SU-DHL-6 (cell line): Measurements from ENCODE around the gene SLC48A1.

Experiments
- H2AFZ ChIP-seq: fragments of 200-600 bp; sonication (generic); 2 replicates; pipeline ENCODE4 v1.6.1; 2014; ENCODE audit warnings: low read depth, mild to moderate bottlenecking, moderate library complexity, mixed read lengths, antibody characterized with exemption, low read length; ENCODE audit not compliant: severe bottlenecking
- H3F3A ChIP-seq: fragments of 200-600 bp; shearing (Covaris generic); 2 replicates; pipeline ENCODE4 v1.6.0; 2016; ENCODE audit warnings: antibody characterized with exemption, mild to moderate bottlenecking; ENCODE audit not compliant: insufficient read depth
- H3K27ac ChIP-seq: fragments of 200-600 bp; sonication (generic); 2 replicates; pipeline ENCODE4 v1.5.1; 2016; ENCODE audit warnings: low read depth, mild to moderate bottlenecking, low read length, moderate library complexity, mixed read lengths
- H3K27me3 ChIP-seq: fragments of 200-600 bp; sonication (generic), shearing (Covaris generic); 2 replicates; pipeline ENCODE4 v1.6.0; 2014; ENCODE audit warnings: mild to moderate bottlenecking, low read length
- H3K36me3 ChIP-seq: fragments of 200-600 bp; sonication (generic); 2 replicates; pipeline ENCODE4 v1.6.1; 2014; ENCODE audit warnings: mild to moderate bottlenecking, low read length, mixed read lengths
- H3K4me2 ChIP-seq: fragments of 300-600, 200-600 bp; shearing (Covaris generic), sonication (generic); 2 replicates; pipeline ENCODE4 v1.6.0; 2014; ENCODE audit warnings: low read length, low read depth, mild to moderate bottlenecking; ENCODE audit not compliant: poor library complexity, severe bottlenecking
- H3K4me3 ChIP-seq: fragments of 200-600 bp; sonication (generic); 2 replicates; pipeline ENCODE4 v1.5.1; 2014; ENCODE audit warnings: antibody characterized with exemption, low read length, mild to moderate bottlenecking, mixed read lengths; ENCODE audit not compliant: insufficient read depth, poor library complexity, severe bottlenecking
- H3K79me2 ChIP-seq: fragments of 200-600 bp; sonication (generic); 2 replicates; pipeline ENCODE4 v1.6.1; 2014; ENCODE audit warnings: mild to moderate bottlenecking, low read length, moderate library complexity; ENCODE audit not compliant: insufficient read depth
- H3K9ac ChIP-seq: fragments of 200-600 bp; sonication (generic); 2 replicates; pipeline ENCODE4 v1.7.0; 2014; ENCODE audit warnings: mild to moderate bottlenecking, low read length
- H3K9me2 ChIP-seq: fragments of 200-600 bp; sonication (generic); replicated peaks from 2 replicates; pipeline ENCODE4 v1.6.1; 2014; ENCODE audit warnings: low read length; ENCODE audit not compliant: insufficient read depth
- H3K9me3 ChIP-seq: fragments of 200-600 bp; sonication (generic); 2 replicates; pipeline ENCODE4 v1.6.1; 2014; ENCODE audit warnings: low read length, mixed read lengths; ENCODE audit not compliant: insufficient read depth
- H4K20me1 ChIP-seq: fragments of 200-600 bp; sonication (generic); 2 replicates; pipeline ENCODE4 v1.6.1; 2014; ENCODE audit warnings: low read depth, mild to moderate bottlenecking, antibody characterized with exemption, low read length, moderate library complexity, mixed read lengths
- CTCF ChIP-seq: fragments of 200-600 bp; sonication (generic); IDR thresholded peaks from one replicate; pipeline ENCODE4 v1.5.1; 2017; ENCODE audit warnings: antibody characterized with exemption, mild to moderate bottlenecking, low read length, moderate library complexity; ENCODE audit not compliant: insufficient read depth, poor library complexity, severe bottlenecking
- EZH2phosphoT487 ChIP-seq: fragments of 200-600 bp; sonication (generic), shearing (Covaris generic); conservative IDR thresholded peaks from 2 replicates; pipeline ENCODE4 v1.6.1; 2018; ENCODE audit warnings: mild to moderate bottlenecking, antibody characterized with exemption, low read length, moderate library complexity, mixed read lengths

The SLC48A1 gene

GRCh38 chr12:47783821-47784819 lies 11.1 kb downstream of the SLC48A1 start:
- no peak for TF ChIP-seq EZH2phosphoT487
- no peak for TF ChIP-seq CTCF
- Histone ChIP-seq H3F3A (0 out of 2 replicates have a peak, but pooled peaks cover 11% of the 10 kb centered on the region), H3K27ac (no peak overlapping the region), H2AFZ (no peak overlapping the region), H3K9me2 (no peaks in the 10 kb centered on the region), H3K36me3 (no peaks in the 10 kb centered on the region), H3K4me2 (no peak overlapping the region), H3K9ac (no peak overlapping the region), H3K27me3 (no peaks in the 10 kb centered on the region), H3K79me2 (no peaks in the 10 kb centered on the region), H3K9me3 (no peaks in the 10 kb centered on the region), H3K4me3 (no peak overlapping the region), H4K20me1 (no peaks in the 10 kb centered on the region)

GRCh38 chr12:47785036-47785886 lies 12.2 kb downstream of the SLC48A1 start:
- TF ChIP-seq EZH2phosphoT487, result no peak
- TF ChIP-seq CTCF, result no peak
- Histone ChIP-seq H3K27ac (no peak overlapping the region), H3K4me2 (no peak overlapping the region), H3K9me2 (no peaks in the 10 kb centered on the region), H3F3A (0 out of 2 replicates have a peak, but pooled peaks cover 4% of the 10 kb centered on the region), H3K27me3 (no peaks in the 10 kb centered on the region), H2AFZ (no peak overlapping the region), H3K9me3 (no peaks in the 10 kb centered on the region), H3K9ac (no peak overlapping the region), H4K20me1 (no peaks in the 10 kb centered on the region), H3K4me3 (no peak overlapping the region), H3K36me3 (no peaks in the 10 kb centered on the region), H3K79me2 (no peaks in the 10 kb centered on the region)

GRCh38 chr12:47785887-47786661 lies 13.0 kb downstream of the SLC48A1 start:
- TF ChIP-seq CTCF (no peak), EZH2phosphoT487 (no peak)
- Histone ChIP-seq H2AFZ (no peak overlapping the region), H3K36me3 (no peaks in the 10 kb centered on the region), H3K79me2 (no peaks in the 10 kb centered on the region), H3K9me2 (no peaks in the 10 kb centered on the region), H3K27me3 (no peaks in the 10 kb centered on the region), H4K20me1 (no peaks in the 10 kb centered on the region), H3K4me3 (no peak overlapping the region), H3K27ac (no peak overlapping the region), H3K4me2 (no peak overlapping the region), H3K9ac (no peak overlapping the region), H3F3A (0 out of 2 replicates have a peak, but pooled peaks cover 4% of the 10 kb centered on the region), H3K9me3 (no peaks in the 10 kb centered on the region)
